ENCODE data around the gene CDSN. TPM values are rescaled to one million over a fixed set of nuclear protein-coding genes. Genes with fewer than 3 reads are reported as not detected.

Gene CDSN
- total and polyA plus RNA-seq, 3 experiments from 2014 or later: not detected

GRCh38 chr6:31116661-31117385 is 3.4 kb downstream of the CDSN start:
- no peaks in the 10 kb centered on the region for H3K9me3 Mint-ChIP-seq
- Histone ChIP-seq H3K27me3 (ENCODE audit: insufficient read depth, low read length, poor library complexity, severe bottlenecking) (no peaks in the 10 kb centered on the region), H3K4me1 (ENCODE audit: insufficient read depth, low read length) (no peaks in the 10 kb centered on the region), H3K27ac (ENCODE audit: low read depth, low read length) (no peak overlapping the region), H3K9me3 (ENCODE audit: low read length) (no peaks in the 10 kb centered on the region), H3K4me3 (ENCODE audit: low read length) (no peak overlapping the region), H3K36me3 (ENCODE audit: insufficient read depth, low read length) (no peaks in the 10 kb centered on the region)
- H3K4me1 Mint-ChIP-seq: peaks cover 0 to 5% (median 3%) of the 10 kb centered on the region in 3 donors
- H3K27ac Mint-ChIP-seq: peak overlapping the region in 3 of 8 donors; percentile 22 to 74 (median 24)
- CTCF ChIA-PET: interaction anchor here (0.8 to 2.3 kb wide), 2 partner anchors 10 to 37 kb away, joined by 3 to 9 read pairs; no protein-coding TSS in a partner anchor
- no peaks in the 10 kb centered on the region for H3K36me3 Mint-ChIP-seq
- no peak overlapping the region for H3K4me3 Mint-ChIP-seq
- H3K27me3 Mint-ChIP-seq: peaks cover 25 to 32% of the 10 kb centered on the region in 2 donors
- DNase-seq: no peak
- POLR2A ChIA-PET: no interaction called here

GRCh38 chr6:31115941-31116560 is 4.2 kb downstream of the CDSN start:
- Histone ChIP-seq H3K4me3 (ENCODE audit: low read length) (no peak overlapping the region), H3K27me3 (ENCODE audit: insufficient read depth, low read length, poor library complexity, severe bottlenecking) (no peaks in the 10 kb centered on the region), H3K9me3 (ENCODE audit: low read length) (no peaks in the 10 kb centered on the region), H3K36me3 (ENCODE audit: insufficient read depth, low read length) (no peaks in the 10 kb centered on the region), H3K4me1 (ENCODE audit: insufficient read depth, low read length) (no peaks in the 10 kb centered on the region), H3K27ac (ENCODE audit: low read depth, low read length) (no peak overlapping the region)
- no peak overlapping the region for H3K27ac Mint-ChIP-seq
- peaks cover 0 to 5% (median 3%) of the 10 kb centered on the region in 3 donors for H3K4me1 Mint-ChIP-seq
- H3K27me3 Mint-ChIP-seq: peaks cover 25 to 35% of the 10 kb centered on the region in 2 donors
- POLR2A ChIA-PET: interaction anchor here (0.6 kb wide), 1 partner anchor 23 kb away, joined by 3 read pairs; no protein-coding TSS in a partner anchor
- no peak overlapping the region for H3K4me3 Mint-ChIP-seq
- H3K36me3 Mint-ChIP-seq: no peaks in the 10 kb centered on the region
- no peak for DNase-seq
- H3K9me3 Mint-ChIP-seq: no peaks in the 10 kb centered on the region
- CTCF ChIA-PET: interaction anchor here (0.6 to 2.3 kb wide), 3 partner anchors 11 to 29 kb away, joined by 3 to 9 read pairs (median 3); no protein-coding TSS in a partner anchor

GRCh38 chr6:31114970-31115849 is 5.0 kb downstream of the CDSN start:
- H3K27me3 ChIP-seq (ENCODE audit: insufficient read depth, low read length, poor library complexity, severe bottlenecking): no peaks in the 10 kb centered on the region
- H3K27ac Mint-ChIP-seq: peak overlapping the region in 4 of 8 donors; percentile 22 to 74 (median 50)

GRCh38 chr6:31114541-31114878 is 5.7 kb downstream of the CDSN start, which contains the start of gene PSORS1C1:
TSS of gene PSORS1C1 (plus strand) at chr6:31114800. CDS start at chr6:31129633, 14,833 bp downstream.
- Histone ChIP-seq H3K4me3 (ENCODE audit: low read length) (no peak within 1 kb of the TSS), H3K36me3 (ENCODE audit: insufficient read depth, low read length) (no peaks in the 10 kb centered on the region), H3K27ac (ENCODE audit: low read depth, low read length) (no peak within 1 kb of the TSS), H3K4me1 (ENCODE audit: insufficient read depth, low read length) (no peaks in the 10 kb centered on the region), H3K9me3 (ENCODE audit: low read length) (no peaks in the 10 kb centered on the region), H3K27me3 (ENCODE audit: insufficient read depth, low read length, poor library complexity, severe bottlenecking) (no peaks in the 10 kb centered on the region)
- ChIA-PET CTCF (interaction anchor here (1.3 to 2.0 kb wide), 2 partner anchors 14 to 27 kb away, joined by 3 to 6 read pairs; no protein-coding TSS in a partner anchor), POLR2A (interaction anchor here (0.6 kb wide), 1 partner anchor 20 kb away, joined by 4 read pairs; no protein-coding TSS in a partner anchor)
- no peak within 1 kb of the TSS for H3K4me3 Mint-ChIP-seq
- DNase-seq: no peak
- H3K9me3 Mint-ChIP-seq: no peaks in the 10 kb centered on the region
- peaks cover 30 to 49% of the 10 kb centered on the region in 2 donors for H3K27me3 Mint-ChIP-seq
- peak within 1 kb of the TSS in 5 of 8 donors; percentile 22 to 74 (median 63) for H3K27ac Mint-ChIP-seq
- peaks cover 0 to 5% (median 3%) of the 10 kb centered on the region in 3 donors for H3K4me1 Mint-ChIP-seq
- no peaks in the 10 kb centered on the region for H3K36me3 Mint-ChIP-seq

More at GRCh38 chr6:31114970-31115849, 5.0 kb downstream of the CDSN start:
- Mint-ChIP-seq H3K36me3 (no peaks in the 10 kb centered on the region), H3K9me3 (no peaks in the 10 kb centered on the region), H3K4me3 (no peak overlapping the region), H3K27me3 (peaks cover 24 to 42% of the 10 kb centered on the region in 2 donors), H3K4me1 (peaks cover 0 to 5% (median 3%) of the 10 kb centered on the region in 3 donors)
- Histone ChIP-seq H3K9me3 (ENCODE audit: low read length) (no peaks in the 10 kb centered on the region), H3K27ac (ENCODE audit: low read depth, low read length) (no peak overlapping the region), H3K36me3 (ENCODE audit: insufficient read depth, low read length) (no peaks in the 10 kb centered on the region), H3K4me1 (ENCODE audit: insufficient read depth, low read length) (no peaks in the 10 kb centered on the region), H3K4me3 (ENCODE audit: low read length) (no peak overlapping the region)
- CTCF ChIA-PET: interaction anchor here (1.3 to 2.3 kb wide), 3 partner anchors 11 to 28 kb away, joined by 3 to 9 read pairs (median 3); no protein-coding TSS in a partner anchor
- peak in 1 of 5 donors; percentile 11 for DNase-seq
- POLR2A ChIA-PET: interaction anchor here (0.6 kb wide), 2 partner anchors 21 to 23 kb away, joined by 3 to 4 read pairs; no protein-coding TSS in a partner anchor

- Histone ChIP-seq H3K36me3 (ENCODE audit: insufficient read depth, low read length) (no peaks in the 10 kb centered on the region), H3K4me1 (ENCODE audit: insufficient read depth, low read length) (no peaks in the 10 kb centered on the region), H3K27me3 (ENCODE audit: insufficient read depth, low read length, poor library complexity, severe bottlenecking) (no peaks in the 10 kb centered on the region), H3K9me3 (ENCODE audit: low read length) (no peaks in the 10 kb centered on the region), H3K27ac (ENCODE audit: low read depth, low read length) (no peak overlapping the region), H3K4me3 (ENCODE audit: low read length) (no peak overlapping the region)
- CTCF ChIA-PET: interaction anchor here (1.3 to 2.0 kb wide), 2 partner anchors 15 to 27 kb away, joined by 3 to 6 read pairs; no protein-coding TSS in a partner anchor
- Mint-ChIP-seq H3K27ac (peak overlapping the region in 1 of 8 donors; percentile 66), H3K4me1 (peaks cover 0 to 5% (median 3%) of the 10 kb centered on the region in 3 donors), H3K27me3 (peaks cover 30 to 49% of the 10 kb centered on the region in 2 donors), H3K36me3 (no peaks in the 10 kb centered on the region), H3K9me3 (no peaks in the 10 kb centered on the region), H3K4me3 (no peak overlapping the region)
- no peak for DNase-seq
- POLR2A ChIA-PET: interaction anchor here (0.6 kb wide), 1 partner anchor 20 kb away, joined by 4 read pairs; no protein-coding TSS in a partner anchor
These were observed 6.2 kb downstream of the CDSN start for GRCh38 chr6:31113861-31114540.

- Histone ChIP-seq H3K27ac (ENCODE audit: low read depth, low read length) (no peak within 1 kb of the TSS), H3K4me1 (ENCODE audit: insufficient read depth, low read length) (no peaks in the 10 kb centered on the region), H3K27me3 (ENCODE audit: insufficient read depth, low read length, poor library complexity, severe bottlenecking) (no peaks in the 10 kb centered on the region), H3K4me3 (ENCODE audit: low read length) (no peak within 1 kb of the TSS), H3K36me3 (ENCODE audit: insufficient read depth, low read length) (no peaks in the 10 kb centered on the region), H3K9me3 (ENCODE audit: low read length) (no peaks in the 10 kb centered on the region)
- no peaks in the 10 kb centered on the region for H3K36me3 Mint-ChIP-seq
- no peak within 1 kb of the TSS for H3K4me3 Mint-ChIP-seq
- H3K9me3 Mint-ChIP-seq: no peaks in the 10 kb centered on the region
- CTCF ChIA-PET: interaction anchor here (0.7 to 3.1 kb wide), 2 partner anchors 15 to 25 kb away, joined by 3 to 9 read pairs; no protein-coding TSS in a partner anchor
- H3K4me1 Mint-ChIP-seq: peaks cover 0 to 5% (median 3%) of the 10 kb centered on the region in 3 donors
- DNase-seq: no peak
- H3K27ac Mint-ChIP-seq: peak within 1 kb of the TSS in 3 of 8 donors; percentile 24 to 83 (median 68)
- POLR2A ChIA-PET: no interaction called here
- peaks cover 30 to 45% of the 10 kb centered on the region in 2 donors for H3K27me3 Mint-ChIP-seq
These were observed 7.8 kb downstream of the CDSN start, which contains the start of gene C6orf15 for GRCh38 chr6:31112478-31112877. TSS of gene C6orf15 (minus strand) at chr6:31112575. CDS start at chr6:31112555, 20 bp downstream.

GRCh38 chr6:31111712-31112111 is 8.5 kb downstream of the CDSN start:
- Histone ChIP-seq H3K4me3 (ENCODE audit: low read length) (no peak overlapping the region), H3K4me1 (ENCODE audit: insufficient read depth, low read length) (no peaks in the 10 kb centered on the region), H3K9me3 (ENCODE audit: low read length) (no peaks in the 10 kb centered on the region), H3K27ac (ENCODE audit: low read depth, low read length) (no peak overlapping the region), H3K36me3 (ENCODE audit: insufficient read depth, low read length) (no peaks in the 10 kb centered on the region), H3K27me3 (ENCODE audit: insufficient read depth, low read length, poor library complexity, severe bottlenecking) (no peaks in the 10 kb centered on the region)
- Mint-ChIP-seq H3K27ac (no peak overlapping the region), H3K27me3 (peaks cover 26 to 42% of the 10 kb centered on the region in 2 donors), H3K4me3 (no peak overlapping the region), H3K9me3 (no peaks in the 10 kb centered on the region), H3K4me1 (peaks cover 0 to 5% (median 3%) of the 10 kb centered on the region in 3 donors), H3K36me3 (no peaks in the 10 kb centered on the region)
- ChIA-PET CTCF (interaction anchor here (0.7 to 3.1 kb wide), 2 partner anchors 16 to 25 kb away, joined by 3 to 9 read pairs; no protein-coding TSS in a partner anchor), POLR2A (no interaction called here)
- no peak for DNase-seq

All from CD8-positive, alpha-beta memory T cell (primary cell).